ENCODE measurements around the gene PRR23A. TPM values are rescaled to one million over a fixed set of nuclear protein-coding genes. Genes with fewer than 3 reads are reported as not detected.
"Not testable (repeated sequence)": the region's sequence is repeated elsewhere in the genome, so short reads cannot be mapped to it uniquely, and the experiment has no call there.

PRR23A gene
- total RNA-seq, 1 donor from 2014 or later = not detected

GRCh38 chr3:139037478-139037877, 31.4 kb upstream of the PRR23A start:
- H3K27ac Mint-ChIP-seq (ENCODE audit: unreplicated experiment) = no peak overlapping the region
- H3K4me1 Mint-ChIP-seq (ENCODE audit: unreplicated experiment) = no peaks in the 10 kb centered on the region
- no peaks in the 10 kb centered on the region for H3K27me3 Mint-ChIP-seq (ENCODE audit: unreplicated experiment)
- no peaks in the 10 kb centered on the region for H3K36me3 Mint-ChIP-seq (ENCODE audit: low read depth, unreplicated experiment)
- TF ChIP-seq, protein P1, sequence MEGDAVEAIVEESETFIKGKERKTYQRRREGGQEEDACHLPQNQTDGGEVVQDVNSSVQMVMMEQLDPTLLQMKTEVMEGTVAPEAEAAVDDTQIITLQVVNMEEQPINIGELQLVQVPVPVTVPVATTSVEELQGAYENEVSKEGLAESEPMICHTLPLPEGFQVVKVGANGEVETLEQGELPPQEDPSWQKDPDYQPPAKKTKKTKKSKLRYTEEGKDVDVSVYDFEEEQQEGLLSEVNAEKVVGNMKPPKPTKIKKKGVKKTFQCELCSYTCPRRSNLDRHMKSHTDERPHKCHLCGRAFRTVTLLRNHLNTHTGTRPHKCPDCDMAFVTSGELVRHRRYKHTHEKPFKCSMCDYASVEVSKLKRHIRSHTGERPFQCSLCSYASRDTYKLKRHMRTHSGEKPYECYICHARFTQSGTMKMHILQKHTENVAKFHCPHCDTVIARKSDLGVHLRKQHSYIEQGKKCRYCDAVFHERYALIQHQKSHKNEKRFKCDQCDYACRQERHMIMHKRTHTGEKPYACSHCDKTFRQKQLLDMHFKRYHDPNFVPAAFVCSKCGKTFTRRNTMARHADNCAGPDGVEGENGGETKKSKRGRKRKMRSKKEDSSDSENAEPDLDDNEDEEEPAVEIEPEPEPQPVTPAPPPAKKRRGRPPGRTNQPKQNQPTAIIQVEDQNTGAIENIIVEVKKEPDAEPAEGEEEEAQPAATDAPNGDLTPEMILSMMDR (IDR thresholded peaks at IDR 0.05; ENCODE audit: unreplicated experiment) = no peak
- DNase-seq (ENCODE audit: low spot score) = no peak
- H3K9me3 Mint-ChIP-seq (ENCODE audit: unreplicated experiment) = no peaks in the 10 kb centered on the region
- no peak overlapping the region for H3K4me3 Mint-ChIP-seq (ENCODE audit: unreplicated experiment)

DNA sequence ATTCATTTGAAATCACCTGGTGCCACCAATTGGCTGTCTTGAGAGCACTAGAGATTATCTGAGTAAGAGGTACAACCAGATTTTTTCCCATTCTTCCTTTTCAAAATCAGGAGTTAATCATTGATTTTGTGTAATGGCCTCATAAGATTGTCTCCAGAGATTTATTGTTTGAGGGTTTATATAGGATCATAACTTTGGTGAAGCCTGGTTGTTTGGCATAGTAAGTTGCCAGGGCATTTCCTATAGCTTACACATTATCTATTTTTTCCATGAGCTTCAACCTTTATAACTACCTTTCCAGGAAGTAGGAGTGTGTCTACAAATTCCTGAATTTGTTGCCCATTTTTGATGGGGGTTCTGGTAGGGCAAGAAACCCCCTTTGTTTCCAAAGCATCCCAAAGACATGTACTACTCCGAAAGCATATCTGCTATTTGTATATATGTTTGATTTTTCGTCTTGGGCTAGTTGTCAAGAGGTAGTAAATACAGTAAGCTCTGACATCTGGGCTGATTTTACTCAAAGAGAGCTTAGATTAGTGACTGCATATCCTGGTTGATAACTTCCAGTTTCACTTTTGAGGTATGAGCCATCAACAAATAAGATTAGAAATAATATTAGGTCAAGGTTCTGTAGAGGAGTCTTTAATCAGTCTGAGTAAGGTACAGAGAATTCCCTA, 26.4 kb upstream of the PRR23A start:
- no peaks in the 10 kb centered on the region for H3K4me1 Mint-ChIP-seq (ENCODE audit: unreplicated experiment)
- H3K9me3 Mint-ChIP-seq (ENCODE audit: unreplicated experiment) = no peaks in the 10 kb centered on the region
- no peak for DNase-seq (ENCODE audit: low spot score)
- H3K36me3 Mint-ChIP-seq (ENCODE audit: low read depth, unreplicated experiment) = peaks cover 3% of the 10 kb centered on the region
- no peak overlapping the region for H3K27ac Mint-ChIP-seq (ENCODE audit: unreplicated experiment)
- H3K4me3 Mint-ChIP-seq (ENCODE audit: unreplicated experiment) = no peak overlapping the region
- TF ChIP-seq, protein P1 (IDR thresholded peaks at IDR 0.05; ENCODE audit: unreplicated experiment) = no peak
- H3K27me3 Mint-ChIP-seq (ENCODE audit: unreplicated experiment) = no peaks in the 10 kb centered on the region

DNA sequence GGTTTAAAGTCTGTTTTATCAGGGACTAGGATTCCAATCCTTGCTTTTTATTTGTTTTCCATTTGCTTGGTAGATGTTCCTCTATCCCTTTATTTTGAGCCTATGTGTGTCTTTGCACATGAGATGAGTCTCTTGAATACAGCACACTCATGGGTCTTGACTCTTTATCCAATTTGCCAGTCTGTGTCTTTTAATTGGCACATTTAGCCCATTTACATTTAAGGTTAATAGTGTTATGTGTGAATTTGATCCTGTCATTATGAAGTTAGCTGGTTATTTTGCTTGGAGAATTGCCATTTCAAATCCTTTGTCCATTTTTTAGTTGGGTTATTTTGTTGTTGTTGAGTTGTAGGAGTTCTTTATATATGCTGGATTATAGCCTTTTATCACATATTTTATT, 24.5 kb upstream of the PRR23A start:
- H3K36me3 Mint-ChIP-seq (ENCODE audit: low read depth, unreplicated experiment); H3K9me3 Mint-ChIP-seq (ENCODE audit: unreplicated experiment); H3K4me1 Mint-ChIP-seq (ENCODE audit: unreplicated experiment); H3K4me3 Mint-ChIP-seq (ENCODE audit: unreplicated experiment); DNase-seq (ENCODE audit: low spot score); H3K27ac Mint-ChIP-seq (ENCODE audit: unreplicated experiment); H3K27me3 Mint-ChIP-seq (ENCODE audit: unreplicated experiment): not testable (repeated sequence)

- H3K36me3 Mint-ChIP-seq (ENCODE audit: low read depth, unreplicated experiment) = peaks cover 1% of the 10 kb centered on the region
- no peaks in the 10 kb centered on the region for H3K4me1 Mint-ChIP-seq (ENCODE audit: unreplicated experiment)
- H3K4me3 Mint-ChIP-seq (ENCODE audit: unreplicated experiment) = no peak overlapping the region
- no peak for DNase-seq (ENCODE audit: low spot score)
- no peak overlapping the region for H3K27ac Mint-ChIP-seq (ENCODE audit: unreplicated experiment)
- TF ChIP-seq, protein P1 (IDR thresholded peaks at IDR 0.05; ENCODE audit: unreplicated experiment) = no peak
- H3K27me3 Mint-ChIP-seq (ENCODE audit: unreplicated experiment) = no peaks in the 10 kb centered on the region
- H3K9me3 Mint-ChIP-seq (ENCODE audit: unreplicated experiment) = no peaks in the 10 kb centered on the region
Measured at GRCh38 chr3:139024968-139025367, 18.9 kb upstream of the PRR23A start.

DNA sequence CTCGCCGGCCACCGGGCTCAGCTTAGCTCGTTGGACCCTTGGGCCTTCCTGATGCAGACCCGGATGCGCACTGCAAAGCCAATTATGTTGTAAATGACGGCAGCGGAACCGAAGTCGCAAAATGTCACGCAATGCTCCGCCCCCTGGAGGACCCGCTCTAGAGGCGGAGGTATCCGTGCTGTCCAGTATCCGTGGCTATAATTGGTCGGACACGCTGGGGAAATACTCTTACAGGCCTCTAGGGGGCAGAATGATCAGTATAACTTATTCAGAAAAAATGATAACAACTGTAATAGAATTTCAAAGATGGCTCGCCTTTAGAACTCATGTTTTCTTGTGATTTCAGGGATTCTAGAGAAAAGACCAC, 14.8 kb upstream of the PRR23A start, which contains the start of gene PRR23B:
TSS of gene PRR23B (minus strand) at position 59 of the 367 bp plus-strand sequence. CDS start 265 bp downstream, outside the sequence.
- TF ChIP-seq, protein P1 (IDR thresholded peaks at IDR 0.05; ENCODE audit: unreplicated experiment) = peak; percentile 61
- H3K27ac Mint-ChIP-seq (ENCODE audit: unreplicated experiment) = no peak within 1 kb of the TSS
- H3K4me3 Mint-ChIP-seq (ENCODE audit: unreplicated experiment) = no peak within 1 kb of the TSS
- DNase-seq (ENCODE audit: low spot score) = no peak
- peaks cover 6% of the 10 kb centered on the region for H3K36me3 Mint-ChIP-seq (ENCODE audit: low read depth, unreplicated experiment)
- no peaks in the 10 kb centered on the region for H3K27me3 Mint-ChIP-seq (ENCODE audit: unreplicated experiment)
- no peaks in the 10 kb centered on the region for H3K9me3 Mint-ChIP-seq (ENCODE audit: unreplicated experiment)
- H3K4me1 Mint-ChIP-seq (ENCODE audit: unreplicated experiment) = no peaks in the 10 kb centered on the region

Measured in endothelial cell (in vitro differentiated cells).